Measurements from ENCODE around the gene EMX2.

EMX2 gene

GRCh38 chr10:117542706-117543224, at the start of gene EMX2:
Gene EMX2 (plus strand): TSS chr10:117542746. CDS start chr10:117543268, 522 bp downstream.
- no peak for TF ChIP-seq CTCF (IDR thresholded peaks at IDR 0.05; ENCODE audit: extremely low read depth, insufficient read depth, missing control alignments)
- in situ Hi-C loops (cut with MboI; ENCODE audit: low pct_unique_long_range_greater_than_20kb, low sequenced_read_pairs, unreplicated experiment) = loop anchor here (25.0 kb wide), 2 partner anchors 380 to 695 kb away; no protein-coding TSS in a partner anchor

GRCh38 chr10:117496031-117496430, 46.5 kb upstream of the EMX2 start:
- in situ Hi-C loops (cut with MboI; ENCODE audit: low pct_unique_long_range_greater_than_20kb, low sequenced_read_pairs, unreplicated experiment) = no loop called here
- TF ChIP-seq CTCF (IDR thresholded peaks at IDR 0.05; ENCODE audit: extremely low read depth, insufficient read depth, missing control alignments) = no peak
- no peak for DNase-seq (ENCODE audit: low spot score)

More at GRCh38 chr10:117542706-117543224, at the start of gene EMX2:
- DNase-seq (ENCODE audit: low spot score) = no peak

- peak; percentile 80 for DNase-seq (ENCODE audit: low spot score)
- in situ Hi-C loops (cut with MboI; ENCODE audit: low pct_unique_long_range_greater_than_20kb, low sequenced_read_pairs, unreplicated experiment) = no loop called here
- peak; percentile 98 for TF ChIP-seq CTCF (IDR thresholded peaks at IDR 0.05; ENCODE audit: extremely low read depth, insufficient read depth, missing control alignments)
These were observed 45.9 kb upstream of the EMX2 start for GRCh38 chr10:117496616-117497028.

DNA sequence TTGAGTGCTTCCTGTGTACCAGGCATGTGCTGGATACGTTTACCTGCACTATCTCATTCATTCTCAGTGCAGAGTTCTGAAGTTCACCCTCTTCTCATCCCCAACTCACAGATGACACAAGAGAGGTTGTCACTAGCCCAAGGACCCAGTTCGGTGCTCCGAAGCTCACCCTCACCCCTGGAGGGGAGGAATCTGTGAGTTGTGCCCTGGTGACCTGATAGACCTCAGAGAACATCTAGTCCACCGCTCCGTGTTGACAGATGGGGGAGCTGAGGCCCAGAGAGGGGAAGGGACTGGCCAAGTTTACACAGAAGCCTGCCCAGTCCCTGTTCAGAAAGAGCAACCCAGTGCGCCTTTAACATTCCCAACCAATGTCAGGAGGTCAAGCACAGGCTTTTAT, 44.8 kb upstream of the EMX2 start:
- no peak for DNase-seq (ENCODE audit: low spot score)
- no peak for TF ChIP-seq CTCF (IDR thresholded peaks at IDR 0.05; ENCODE audit: extremely low read depth, insufficient read depth, missing control alignments)
- in situ Hi-C loops (cut with MboI; ENCODE audit: low pct_unique_long_range_greater_than_20kb, low sequenced_read_pairs, unreplicated experiment) = no loop called here

GRCh38 chr10:117499248-117500105, 43.1 kb upstream of the EMX2 start:
- in situ Hi-C loops (cut with MboI; ENCODE audit: low pct_unique_long_range_greater_than_20kb, low sequenced_read_pairs, unreplicated experiment) = no loop called here
- DNase-seq (ENCODE audit: low spot score) = no peak
- no peak for TF ChIP-seq CTCF (IDR thresholded peaks at IDR 0.05; ENCODE audit: extremely low read depth, insufficient read depth, missing control alignments)

DNA sequence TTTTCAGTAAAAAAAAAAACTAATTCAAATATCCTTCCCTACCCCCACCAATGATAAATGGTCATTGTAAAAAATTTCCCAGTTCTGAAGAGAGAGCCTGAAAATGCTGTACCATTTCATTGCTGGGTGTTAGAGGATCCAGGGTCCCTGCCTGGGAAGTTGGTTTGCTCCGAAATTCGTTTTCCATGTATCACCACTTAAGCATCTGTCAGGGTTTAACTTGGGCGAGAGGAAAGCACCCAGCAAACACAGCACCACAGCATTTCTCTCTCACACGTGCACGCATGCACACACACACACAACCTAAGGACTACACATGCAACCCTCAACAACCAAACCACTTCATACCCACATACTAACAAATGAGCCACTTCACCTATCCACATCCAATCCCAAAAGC, 42.1 kb upstream of the EMX2 start:
- no peak for TF ChIP-seq CTCF (IDR thresholded peaks at IDR 0.05; ENCODE audit: extremely low read depth, insufficient read depth, missing control alignments)
- no peak for DNase-seq (ENCODE audit: low spot score)
- in situ Hi-C loops (cut with MboI; ENCODE audit: low pct_unique_long_range_greater_than_20kb, low sequenced_read_pairs, unreplicated experiment) = no loop called here

All from GM13977 (cell line).